Loucy (cell line): ENCODE results near the gene ATAD3B.
"Not testable (repeated sequence)": the region's sequence is repeated elsewhere in the genome, so short reads cannot be mapped to it uniquely, and the experiment has no call there.

Experiments
- EZH2phosphoT487 ChIP-seq: fragments of 200-600 bp; IDR thresholded peaks from 2 replicates; pipeline ENCODE4 v1.6.1; 2018; ENCODE audit warnings: antibody characterized with exemption, mild to moderate bottlenecking, moderate library complexity, borderline replicate concordance
- TF ChIP-seq, protein P1 (sequence below): fragments of 200-600 bp; sonication (generic); conservative IDR thresholded peaks from 2 replicates; pipeline ENCODE4 v1.5.1; 2014; ENCODE audit warnings: mild to moderate bottlenecking, antibody characterized with exemption, low read length

GRCh38 chr1:1494311-1494710 is 22.7 kb downstream of the ATAD3B start:
- TF ChIP-seq, protein P1, sequence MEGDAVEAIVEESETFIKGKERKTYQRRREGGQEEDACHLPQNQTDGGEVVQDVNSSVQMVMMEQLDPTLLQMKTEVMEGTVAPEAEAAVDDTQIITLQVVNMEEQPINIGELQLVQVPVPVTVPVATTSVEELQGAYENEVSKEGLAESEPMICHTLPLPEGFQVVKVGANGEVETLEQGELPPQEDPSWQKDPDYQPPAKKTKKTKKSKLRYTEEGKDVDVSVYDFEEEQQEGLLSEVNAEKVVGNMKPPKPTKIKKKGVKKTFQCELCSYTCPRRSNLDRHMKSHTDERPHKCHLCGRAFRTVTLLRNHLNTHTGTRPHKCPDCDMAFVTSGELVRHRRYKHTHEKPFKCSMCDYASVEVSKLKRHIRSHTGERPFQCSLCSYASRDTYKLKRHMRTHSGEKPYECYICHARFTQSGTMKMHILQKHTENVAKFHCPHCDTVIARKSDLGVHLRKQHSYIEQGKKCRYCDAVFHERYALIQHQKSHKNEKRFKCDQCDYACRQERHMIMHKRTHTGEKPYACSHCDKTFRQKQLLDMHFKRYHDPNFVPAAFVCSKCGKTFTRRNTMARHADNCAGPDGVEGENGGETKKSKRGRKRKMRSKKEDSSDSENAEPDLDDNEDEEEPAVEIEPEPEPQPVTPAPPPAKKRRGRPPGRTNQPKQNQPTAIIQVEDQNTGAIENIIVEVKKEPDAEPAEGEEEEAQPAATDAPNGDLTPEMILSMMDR, result not testable (repeated sequence)
- not testable (repeated sequence) for TF ChIP-seq EZH2phosphoT487
